ENCODE results near the gene PI4KA.
A peak's percentile ranks its signal among the peaks of the same experiment; 100 is the strongest.
"Not testable (repeated sequence)": the region's sequence is repeated elsewhere in the genome, so short reads cannot be mapped to it uniquely, and the experiment has no call there.

The PI4KA gene

GRCh38 chr22:20748082-20748481 is 110.5 kb downstream of the PI4KA start:
- DNase-seq (ENCODE audit: low spot score), result no peak

- no peak for DNase-seq (ENCODE audit: low spot score)
Observed at GRCh38 chr22:20747223-20747622, 111.4 kb downstream of the PI4KA start.

- no peak for DNase-seq (ENCODE audit: low spot score)
Observed at GRCh38 chr22:20746431-20747189, 112.0 kb downstream of the PI4KA start.

- DNase-seq (ENCODE audit: low spot score), result no peak
Observed at GRCh38 chr22:20745119-20745518, 113.5 kb downstream of the PI4KA start.

GRCh38 chr22:20744456-20744855 is 114.2 kb downstream of the PI4KA start:
- DNase-seq (ENCODE audit: low spot score), result no peak

- no peak for DNase-seq (ENCODE audit: low spot score)
Observed at GRCh38 chr22:20742764-20743163, 115.8 kb downstream of the PI4KA start.

- peak; percentile 60 for DNase-seq (ENCODE audit: low spot score)
Observed at GRCh38 chr22:20741634-20742581, 116.7 kb downstream of the PI4KA start.

GRCh38 chr22:20741008-20741633 is 117.5 kb downstream of the PI4KA start:
- no peak for DNase-seq (ENCODE audit: low spot score)

GRCh38 chr22:20740222-20740951 is 118.2 kb downstream of the PI4KA start:
- no peak for DNase-seq (ENCODE audit: low spot score)

- DNase-seq (ENCODE audit: low spot score), result no peak
Observed at GRCh38 chr22:20738394-20739089, 120.1 kb downstream of the PI4KA start.

GRCh38 chr22:20736891-20737290 is 121.7 kb downstream of the PI4KA start:
- DNase-seq (ENCODE audit: low spot score), result peak; percentile 69

- not testable (repeated sequence) for DNase-seq (ENCODE audit: low spot score)
Observed at GRCh38 chr22:20735356-20736162, 123.1 kb downstream of the PI4KA start.

- not testable (repeated sequence) for DNase-seq (ENCODE audit: low spot score)
Observed at GRCh38 chr22:20732431-20732830, 126.2 kb downstream of the PI4KA start.

- peak; percentile 85 for DNase-seq (ENCODE audit: low spot score)
Observed at GRCh38 chr22:20729194-20729593, 129.4 kb downstream of the PI4KA start.

GRCh38 chr22:20728523-20729190 is 130.0 kb downstream of the PI4KA start:
- DNase-seq (ENCODE audit: low spot score), result peak; percentile 75

GRCh38 chr22:20727118-20728015 is 131.2 kb downstream of the PI4KA start:
- no peak for DNase-seq (ENCODE audit: low spot score)

GRCh38 chr22:20725987-20726558 is 132.5 kb downstream of the PI4KA start:
- DNase-seq (ENCODE audit: low spot score), result no peak

Measured in cerebellar cortex (tissue), 1 donor.